OCI-LY7 (cell line): ENCODE data around the gene QKI. TPM values are rescaled to one million over a fixed set of nuclear protein-coding genes. Genes with fewer than 3 reads are reported as not detected.

Source experiments
- BruUV-seq: library from RNA; stranded (reverse); fragments of 400-500 nt; replicated peaks from 2 replicates; lab custom pipeline; 2021; lab: Mats Ljungman, UMichigan
- CTCF ChIA-PET: fragments of 300-600 bp; sonication (Branson Sonifier 250); formaldehyde crosslinking; loops from one replicate; lab custom pipeline; 2022; ENCODE audit warnings: antibody characterized with exemption; ENCODE audit not compliant: unreplicated experiment; lab: Charles Lee
- POLR2A ChIA-PET: fragments of 300-600 bp; sonication (Branson Sonifier 250); formaldehyde crosslinking; loops from one replicate; lab custom pipeline; 2022; ENCODE audit warnings: antibody characterized with exemption; lab: Charles Lee
- DNase-seq: peaks from one replicate; pipeline ENCODE4 v3.0.0-alpha.2; 2015; ENCODE audit warnings: low spot score
- H2AFZ ChIP-seq: fragments of 200-600 bp; sonication (generic), shearing (Covaris generic); 2 replicates; pipeline ENCODE4 v1.6.1; 2014; ENCODE audit warnings: mild to moderate bottlenecking, antibody characterized with exemption, low read length, moderate library complexity
- H3K27ac ChIP-seq: fragments of 200-600 bp; sonication (generic); 2 replicates; pipeline ENCODE4 v1.5.1; 2014; ENCODE audit warnings: mixed run types, low read depth, mild to moderate bottlenecking, moderate library complexity, low read length, inconsistent platforms; ENCODE audit not compliant: poor library complexity, severe bottlenecking
- H3K36me3 ChIP-seq: fragments of 200-600 bp; sonication (generic); 2 replicates; pipeline ENCODE4 v1.6.1; 2014; ENCODE audit warnings: mild to moderate bottlenecking, antibody characterized with exemption, low read length, moderate library complexity, mixed read lengths; ENCODE audit not compliant: insufficient read depth
- H3K4me1 ChIP-seq: fragments of 200-600 bp; sonication (generic); 2 replicates; pipeline ENCODE4 v1.5.1; 2014; ENCODE audit warnings: mild to moderate bottlenecking, low read length; ENCODE audit not compliant: insufficient read depth, poor library complexity, severe bottlenecking
- H3K4me2 ChIP-seq: fragments of 200-600 bp; sonication (generic); 2 replicates; pipeline ENCODE4 v1.6.1; 2014; ENCODE audit warnings: mild to moderate bottlenecking, low read length
- H3K4me3 ChIP-seq: fragments of 200-600 bp; sonication (generic); 2 replicates; pipeline ENCODE4 v1.5.1; 2014; ENCODE audit warnings: mild to moderate bottlenecking, low read depth, low read length; ENCODE audit not compliant: poor library complexity, severe bottlenecking
- H3K79me2 ChIP-seq: fragments of 200-600 bp; sonication (generic); 2 replicates; pipeline ENCODE4 v1.6.1; 2016; ENCODE audit warnings: low read depth, mild to moderate bottlenecking, low read length, moderate library complexity, mixed read lengths; ENCODE audit not compliant: insufficient read depth
- H3K9me2 ChIP-seq: fragments of 200-600 bp; sonication (generic); 2 replicates; pipeline ENCODE4 v1.6.1; 2016; ENCODE audit warnings: mild to moderate bottlenecking, low read length, mixed read lengths; ENCODE audit not compliant: insufficient read depth
- H3K9me3 ChIP-seq: fragments of 200-600 bp; sonication (generic); 2 replicates; pipeline ENCODE4 v1.6.1; 2014; ENCODE audit warnings: mild to moderate bottlenecking, mixed run types, low read length, mixed read lengths
- H4K20me1 ChIP-seq: fragments of 200-600 bp; sonication (generic); 2 replicates; pipeline ENCODE4 v1.6.1; 2014; ENCODE audit warnings: mild to moderate bottlenecking, antibody characterized with exemption, low read length, moderate library complexity, mixed read lengths; ENCODE audit not compliant: insufficient read depth
- CTCF ChIP-seq: fragments of 200-600 bp; sonication (generic); conservative IDR thresholded peaks from 2 replicates; pipeline ENCODE4 v1.5.1; 2014; ENCODE audit warnings: mild to moderate bottlenecking, antibody characterized with exemption, low read length, moderate library complexity, mixed read lengths
- EZH2phosphoT487 ChIP-seq: fragments of 200-600 bp; sonication (generic); IDR thresholded peaks from 2 replicates; pipeline ENCODE4 v1.6.1; 2018; ENCODE audit warnings: low read depth, borderline replicate concordance, mild to moderate bottlenecking, mixed run types, antibody characterized with exemption, low read length, moderate library complexity, mixed read lengths
- intact Hi-C: fragments of 100-400 bp; cut with micrococcal nuclease; formaldehyde crosslinking; loops from one replicate; pipeline ENCODE4 v1.10.0; 2022; ENCODE audit not compliant: unreplicated experiment
- total RNA-seq, 2 experiments: library from RNA; depleted of rRNA in 1 of 2; stranded (reverse); fragments of >200 nt in 1 of 2; shearing (Covaris generic) in 1 of 2; gene quantifications; 2 replicates each; pipeline ENCODE4 v1.2.3, GENCODE V29; 2014 to 2022

Gene QKI
- total RNA-seq, 2 experiments from 2014 or later: 55.4 to 74.5 TPM

GRCh38 chr6:163390770-163391169, 23.7 kb upstream of the QKI start:
- TF ChIP-seq EZH2phosphoT487 (no peak), CTCF (no peak)
- Histone ChIP-seq H2AFZ (no peak overlapping the region), H3K4me3 (no peak overlapping the region), H4K20me1 (no peaks in the 10 kb centered on the region), H3K9me3 (no peaks in the 10 kb centered on the region), H3K4me2 (no peak overlapping the region), H3K27ac (no peak overlapping the region), H3K9me2 (no peaks in the 10 kb centered on the region), H3K36me3 (no peaks in the 10 kb centered on the region), H3K4me1 (no peaks in the 10 kb centered on the region), H3K79me2 (no peaks in the 10 kb centered on the region)
- no TSS peak for BruUV-seq
- intact Hi-C loops: no loop called here
- ChIA-PET POLR2A (interaction anchor here (0.6 kb wide), 1 partner anchor 24 kb away, joined by 4 read pairs; no protein-coding TSS in a partner anchor), CTCF (no interaction called here)
- DNase-seq: no peak

- no peaks in the 10 kb centered on the region for H3K36me3 ChIP-seq
- POLR2A ChIA-PET: interaction anchor here (0.6 to 0.9 kb wide), 2 partner anchors 14 to 146 kb away, joined by 3 to 4 read pairs; no protein-coding TSS in a partner anchor
- H3K27ac ChIP-seq: no peak overlapping the region
- no peak for DNase-seq
- no peaks in the 10 kb centered on the region for H3K9me2 ChIP-seq
- CTCF ChIA-PET: no interaction called here
- no peak overlapping the region for H3K4me2 ChIP-seq
- no peaks in the 10 kb centered on the region for H4K20me1 ChIP-seq
- no peak overlapping the region for H2AFZ ChIP-seq
- H3K9me3 ChIP-seq: no peaks in the 10 kb centered on the region
- no peak for TF ChIP-seq CTCF
- TF ChIP-seq EZH2phosphoT487: no peak
- no peak overlapping the region for H3K4me3 ChIP-seq
- H3K4me1 ChIP-seq: no peaks in the 10 kb centered on the region
- BruUV-seq: no TSS peak
- H3K79me2 ChIP-seq: no peaks in the 10 kb centered on the region
- intact Hi-C loops: no loop called here
These were observed 22.5 kb upstream of the QKI start for GRCh38 chr6:163391985-163392384.

- ChIA-PET POLR2A (interaction anchor here (0.9 kb wide), 1 partner anchor 14 kb away, joined by 4 read pairs; no protein-coding TSS in a partner anchor), CTCF (no interaction called here)
- TF ChIP-seq CTCF (no peak), EZH2phosphoT487 (no peak)
- DNase-seq: no peak
- H3K9me3 ChIP-seq: no peaks in the 10 kb centered on the region
- H3K9me2 ChIP-seq: no peaks in the 10 kb centered on the region
- H3K36me3 ChIP-seq: no peaks in the 10 kb centered on the region
- no peaks in the 10 kb centered on the region for H4K20me1 ChIP-seq
- H3K27ac ChIP-seq: no peak overlapping the region
- no peaks in the 10 kb centered on the region for H3K79me2 ChIP-seq
- H3K4me2 ChIP-seq: no peak overlapping the region
- intact Hi-C loops: no loop called here
- H3K4me1 ChIP-seq: no peaks in the 10 kb centered on the region
- H3K4me3 ChIP-seq: no peak overlapping the region
- no peak overlapping the region for H2AFZ ChIP-seq
- no TSS peak for BruUV-seq
These were observed 22.0 kb upstream of the QKI start for GRCh38 chr6:163392533-163392932.
